ENCODE results near the gene SF3A2.

SF3A2 gene

DNA sequence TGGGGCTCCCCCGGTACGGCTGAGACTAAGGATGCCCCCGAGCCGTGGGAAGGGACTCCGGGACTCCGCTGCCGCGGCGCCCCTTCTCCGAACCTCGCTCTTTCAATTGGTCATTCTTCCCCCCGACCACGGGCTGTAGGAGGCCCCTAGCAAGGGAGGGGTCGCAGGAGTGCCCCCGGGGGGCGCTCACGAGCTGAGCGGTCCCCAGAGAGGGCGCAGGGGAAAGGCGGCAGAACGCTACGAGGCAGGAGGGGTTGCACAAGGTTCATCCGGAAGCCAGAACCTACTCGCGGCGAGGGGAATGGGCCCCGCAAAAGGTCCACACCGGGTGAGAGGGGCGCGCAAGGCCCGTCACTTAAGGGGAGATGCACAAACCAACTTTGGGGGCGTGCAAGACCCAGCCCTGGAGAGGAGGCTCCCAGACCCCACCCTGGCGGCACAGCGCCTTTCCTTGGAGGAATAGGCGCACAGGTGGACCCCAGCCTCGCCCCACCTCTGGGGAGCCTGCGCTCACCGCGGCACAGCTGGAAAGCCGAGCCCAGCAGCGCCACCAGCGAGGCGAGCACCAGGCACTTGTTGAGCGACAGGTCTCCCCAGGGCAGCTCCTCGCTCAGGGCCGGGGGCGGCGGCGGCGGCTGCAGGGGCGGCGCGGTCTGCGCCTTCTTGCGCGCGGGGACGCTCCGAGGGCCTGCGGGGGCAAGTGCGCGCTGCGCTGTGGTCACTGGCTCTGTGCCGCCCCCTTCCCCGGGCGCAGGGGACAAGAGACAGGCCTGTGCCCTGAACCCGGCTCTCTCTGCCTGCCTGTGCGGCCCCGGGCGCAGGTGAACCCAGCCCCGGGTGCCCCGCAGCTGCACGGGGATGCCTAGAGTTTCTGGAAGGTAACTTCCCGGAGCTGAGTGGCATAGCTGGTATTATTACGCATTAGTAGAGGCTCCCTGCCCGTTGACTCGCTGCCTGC is 16.8 kb downstream of the SF3A2 start:
- Histone ChIP-seq H3K9me3 (ENCODE audit: control insufficient read depth, low read length) (no peaks in the 10 kb centered on the region), H3K4me1 (ENCODE audit: control insufficient read depth, insufficient read depth, low read length, poor library complexity, severe bottlenecking) (peaks cover 46% of the 10 kb centered on the region), H3K36me3 (ENCODE audit: control insufficient read depth, insufficient read depth, low read length) (peaks cover 4% of the 10 kb centered on the region), H3K27ac (ENCODE audit: insufficient read depth, low read length, poor library complexity, severe bottlenecking) (no peak overlapping the region), H3K4me3 (ENCODE audit: insufficient read depth, low read depth, low read length, poor library complexity, severe bottlenecking) (peak overlapping the region; percentile 53), H3K27me3 (replicated peaks; ENCODE audit: control insufficient read depth, insufficient read depth, low read length, poor library complexity, severe bottlenecking) (peaks cover 24% of the 10 kb centered on the region)
- no peak for DNase-seq

DNA sequence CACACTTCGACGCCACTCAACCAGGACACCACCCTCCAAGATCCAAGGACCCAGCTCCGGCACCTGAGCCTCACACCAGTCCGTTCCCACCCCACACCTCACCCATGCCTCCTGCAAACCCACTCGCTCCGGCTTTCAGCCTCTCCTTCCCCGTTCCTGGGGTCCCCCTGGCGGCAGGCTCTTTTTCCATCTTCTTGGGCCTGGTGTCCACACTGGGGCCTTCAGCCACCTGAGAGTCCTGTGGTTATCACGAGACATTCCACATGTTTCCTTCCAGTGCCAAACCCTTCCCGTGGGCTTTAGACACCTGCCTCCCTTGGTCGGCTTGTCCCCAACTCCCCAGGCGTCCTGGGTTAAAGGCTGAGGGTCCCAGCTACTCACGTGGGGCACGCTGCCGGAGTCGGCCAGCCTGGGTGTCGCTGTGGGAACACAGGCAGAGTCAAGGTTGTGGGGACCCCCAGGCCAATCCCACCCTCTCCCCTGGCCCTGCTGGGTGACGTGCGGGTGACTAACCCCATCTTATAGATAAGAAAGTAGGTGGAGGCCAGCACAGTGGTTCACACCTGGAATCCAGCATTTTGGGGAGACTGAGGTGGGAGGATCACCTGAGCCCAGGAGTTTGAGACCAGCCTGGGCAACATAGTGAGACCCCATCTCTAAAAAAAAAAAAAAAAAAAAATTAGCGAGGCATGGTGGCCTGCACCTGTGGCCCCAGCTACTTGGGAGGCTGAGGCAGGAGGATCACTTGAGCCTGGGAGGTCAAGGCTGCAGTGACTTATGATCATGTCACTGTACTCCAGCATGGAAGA is 17.6 kb downstream of the SF3A2 start:
- no peak overlapping the region for H3K27ac ChIP-seq (ENCODE audit: insufficient read depth, low read length, poor library complexity, severe bottlenecking)
- H3K27me3 ChIP-seq (replicated peaks; ENCODE audit: control insufficient read depth, insufficient read depth, low read length, poor library complexity, severe bottlenecking): peaks cover 24% of the 10 kb centered on the region
- H3K9me3 ChIP-seq (ENCODE audit: control insufficient read depth, low read length): no peaks in the 10 kb centered on the region
- no peak for DNase-seq
- H3K36me3 ChIP-seq (ENCODE audit: control insufficient read depth, insufficient read depth, low read length): no peaks in the 10 kb centered on the region
- H3K4me1 ChIP-seq (ENCODE audit: control insufficient read depth, insufficient read depth, low read length, poor library complexity, severe bottlenecking): peaks cover 51% of the 10 kb centered on the region
- H3K4me3 ChIP-seq (ENCODE audit: insufficient read depth, low read depth, low read length, poor library complexity, severe bottlenecking): no peak overlapping the region

DNA sequence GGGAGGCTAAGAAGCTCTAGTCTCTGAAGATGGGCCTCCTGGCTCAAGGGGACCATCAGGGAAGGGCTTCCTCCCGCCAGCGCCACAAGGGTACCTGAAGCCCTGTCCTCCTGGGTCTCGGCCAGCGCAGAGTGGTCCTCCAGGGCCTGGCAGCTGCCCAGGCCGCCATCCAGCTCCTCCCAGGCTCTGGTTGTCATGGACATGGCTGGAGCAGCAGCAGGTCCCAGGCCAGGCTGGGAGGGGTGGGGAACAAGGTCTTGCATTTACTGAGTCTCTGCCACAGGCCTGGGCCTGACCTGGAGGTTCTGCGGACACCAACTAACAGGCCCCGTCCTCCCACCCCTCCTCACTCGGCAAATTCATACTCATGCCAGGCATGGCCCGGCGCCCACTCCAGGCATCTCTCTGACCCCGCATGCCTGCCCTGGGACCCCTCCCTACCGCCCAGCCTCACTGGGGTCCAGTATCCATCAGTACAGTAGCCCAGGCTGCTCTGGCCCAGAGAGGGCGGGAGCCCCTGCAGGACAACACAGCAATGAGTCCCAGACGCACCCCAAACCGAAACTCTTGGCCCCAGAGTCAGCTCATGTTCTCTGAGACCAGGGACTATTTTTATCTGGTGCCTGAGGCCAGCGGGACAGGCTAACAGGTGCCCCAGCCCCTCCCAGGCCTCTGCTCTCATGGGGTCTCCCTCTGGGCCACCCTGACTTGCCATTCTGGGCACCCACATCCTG is 18.7 kb downstream of the SF3A2 start:
- H3K9me3 ChIP-seq (ENCODE audit: control insufficient read depth, low read length): no peaks in the 10 kb centered on the region
- no peak for DNase-seq
- H3K4me1 ChIP-seq (ENCODE audit: control insufficient read depth, insufficient read depth, low read length, poor library complexity, severe bottlenecking): peaks cover 52% of the 10 kb centered on the region
- H3K27ac ChIP-seq (ENCODE audit: insufficient read depth, low read length, poor library complexity, severe bottlenecking): no peak overlapping the region
- H3K27me3 ChIP-seq (replicated peaks; ENCODE audit: control insufficient read depth, insufficient read depth, low read length, poor library complexity, severe bottlenecking): peaks cover 18% of the 10 kb centered on the region
- H3K4me3 ChIP-seq (ENCODE audit: insufficient read depth, low read depth, low read length, poor library complexity, severe bottlenecking): no peak overlapping the region
- no peaks in the 10 kb centered on the region for H3K36me3 ChIP-seq (ENCODE audit: control insufficient read depth, insufficient read depth, low read length)

DNA sequence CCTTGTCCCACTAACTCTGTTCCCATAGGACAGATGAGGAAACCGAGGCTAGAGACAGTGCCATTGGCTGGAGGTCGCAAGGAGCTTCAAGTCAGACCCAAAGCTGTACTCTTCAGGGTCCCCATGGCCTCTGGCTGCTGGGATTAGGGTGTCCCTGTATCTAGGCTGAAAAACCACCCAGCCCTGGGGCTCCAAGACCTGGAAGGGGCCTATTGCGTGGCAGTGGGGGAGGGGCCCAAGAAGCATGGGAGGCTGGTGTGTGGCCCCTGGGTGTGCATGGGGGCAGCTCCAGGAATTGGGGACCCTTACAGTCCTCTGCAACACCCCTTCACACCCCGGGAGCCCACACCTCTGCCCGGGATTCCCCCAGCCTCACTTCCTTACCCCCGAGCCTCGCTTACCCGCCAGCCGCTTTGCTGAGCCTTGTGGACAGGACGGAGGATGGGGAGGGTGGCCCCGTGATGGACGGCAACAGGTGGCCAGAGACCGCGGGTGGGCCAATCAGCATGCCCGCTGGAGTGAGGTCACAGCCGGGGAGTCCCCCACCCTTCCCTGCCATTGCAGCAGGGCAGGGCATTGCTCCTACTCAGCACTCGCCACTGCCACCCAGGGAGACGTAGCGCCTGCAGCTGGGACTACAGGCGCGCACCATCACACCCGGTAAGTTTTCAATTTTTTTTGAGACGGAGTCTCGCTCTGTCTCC is 19.5 kb downstream of the SF3A2 start, which contains the start of gene JSRP1:
JSRP1 (minus strand) TSS at position 436 of the 704 bp plus-strand sequence. CDS start 1,103 bp downstream, outside the sequence.
- no peak within 1 kb of the TSS for H3K4me3 ChIP-seq (ENCODE audit: insufficient read depth, low read depth, low read length, poor library complexity, severe bottlenecking)
- H3K4me1 ChIP-seq (ENCODE audit: control insufficient read depth, insufficient read depth, low read length, poor library complexity, severe bottlenecking): peaks cover 47% of the 10 kb centered on the region
- DNase-seq: no peak
- no peaks in the 10 kb centered on the region for H3K36me3 ChIP-seq (ENCODE audit: control insufficient read depth, insufficient read depth, low read length)
- peaks cover 9% of the 10 kb centered on the region for H3K27me3 ChIP-seq (replicated peaks; ENCODE audit: control insufficient read depth, insufficient read depth, low read length, poor library complexity, severe bottlenecking)
- H3K9me3 ChIP-seq (ENCODE audit: control insufficient read depth, low read length): no peaks in the 10 kb centered on the region
- H3K27ac ChIP-seq (ENCODE audit: insufficient read depth, low read length, poor library complexity, severe bottlenecking): no peak within 1 kb of the TSS

DNA sequence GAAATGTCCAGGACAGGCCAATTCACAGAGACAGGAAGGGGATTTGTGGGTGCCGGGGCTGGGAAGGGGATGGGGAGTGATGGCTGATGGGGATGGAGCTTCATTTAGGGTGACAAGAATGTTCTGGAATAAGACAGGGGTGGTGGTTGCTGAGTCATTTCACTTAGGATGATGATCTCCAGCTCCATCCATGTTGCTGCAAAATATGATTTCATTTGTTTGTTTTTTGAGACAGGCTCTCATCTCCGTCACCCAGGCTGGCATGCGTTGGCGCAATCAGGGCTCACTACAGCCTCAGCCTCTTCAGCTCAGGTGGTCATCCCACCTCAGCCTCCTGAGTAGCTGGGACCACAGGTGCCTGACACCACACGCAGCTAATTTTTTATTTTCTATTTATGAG is 22.7 kb downstream of the SF3A2 start:
- no peak for DNase-seq
- no peaks in the 10 kb centered on the region for H3K36me3 ChIP-seq (ENCODE audit: control insufficient read depth, insufficient read depth, low read length)
- H3K4me3 ChIP-seq (ENCODE audit: insufficient read depth, low read depth, low read length, poor library complexity, severe bottlenecking): no peak overlapping the region
- H3K27ac ChIP-seq (ENCODE audit: insufficient read depth, low read length, poor library complexity, severe bottlenecking): no peak overlapping the region
- no peaks in the 10 kb centered on the region for H3K27me3 ChIP-seq (replicated peaks; ENCODE audit: control insufficient read depth, insufficient read depth, low read length, poor library complexity, severe bottlenecking)
- peaks cover 22% of the 10 kb centered on the region for H3K4me1 ChIP-seq (ENCODE audit: control insufficient read depth, insufficient read depth, low read length, poor library complexity, severe bottlenecking)
- H3K9me3 ChIP-seq (ENCODE audit: control insufficient read depth, low read length): no peaks in the 10 kb centered on the region

DNA sequence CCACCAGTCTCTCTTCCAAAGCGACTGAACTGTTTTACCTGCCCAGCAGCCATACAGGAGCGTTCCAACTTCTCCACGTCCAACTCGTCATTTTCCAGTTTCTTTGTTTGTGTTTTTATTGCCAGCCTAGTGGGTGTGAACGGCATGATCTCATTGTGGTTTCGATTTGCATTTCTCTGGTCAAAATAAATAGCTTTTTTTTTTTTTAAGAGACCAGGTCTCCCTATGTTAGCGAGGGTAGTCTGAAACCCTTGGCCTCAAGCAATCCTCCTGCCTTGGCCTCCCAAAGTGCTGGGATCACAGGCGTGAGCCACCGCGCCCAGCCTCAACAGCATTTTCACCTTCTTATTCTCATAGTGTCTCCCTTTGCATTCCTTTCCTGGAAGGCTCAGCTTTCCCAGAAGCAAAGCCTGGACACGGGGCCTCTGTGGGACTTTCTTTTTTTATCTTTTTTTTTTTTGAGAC is 23.7 kb downstream of the SF3A2 start:
- H3K4me1 ChIP-seq (ENCODE audit: control insufficient read depth, insufficient read depth, low read length, poor library complexity, severe bottlenecking): peaks cover 22% of the 10 kb centered on the region
- H3K27ac ChIP-seq (ENCODE audit: insufficient read depth, low read length, poor library complexity, severe bottlenecking): peak overlapping the region; percentile 32
- H3K9me3 ChIP-seq (ENCODE audit: control insufficient read depth, low read length): no peaks in the 10 kb centered on the region
- no peak overlapping the region for H3K4me3 ChIP-seq (ENCODE audit: insufficient read depth, low read depth, low read length, poor library complexity, severe bottlenecking)
- H3K36me3 ChIP-seq (ENCODE audit: control insufficient read depth, insufficient read depth, low read length): no peaks in the 10 kb centered on the region
- H3K27me3 ChIP-seq (replicated peaks; ENCODE audit: control insufficient read depth, insufficient read depth, low read length, poor library complexity, severe bottlenecking): no peaks in the 10 kb centered on the region
- no peak for DNase-seq

DNA sequence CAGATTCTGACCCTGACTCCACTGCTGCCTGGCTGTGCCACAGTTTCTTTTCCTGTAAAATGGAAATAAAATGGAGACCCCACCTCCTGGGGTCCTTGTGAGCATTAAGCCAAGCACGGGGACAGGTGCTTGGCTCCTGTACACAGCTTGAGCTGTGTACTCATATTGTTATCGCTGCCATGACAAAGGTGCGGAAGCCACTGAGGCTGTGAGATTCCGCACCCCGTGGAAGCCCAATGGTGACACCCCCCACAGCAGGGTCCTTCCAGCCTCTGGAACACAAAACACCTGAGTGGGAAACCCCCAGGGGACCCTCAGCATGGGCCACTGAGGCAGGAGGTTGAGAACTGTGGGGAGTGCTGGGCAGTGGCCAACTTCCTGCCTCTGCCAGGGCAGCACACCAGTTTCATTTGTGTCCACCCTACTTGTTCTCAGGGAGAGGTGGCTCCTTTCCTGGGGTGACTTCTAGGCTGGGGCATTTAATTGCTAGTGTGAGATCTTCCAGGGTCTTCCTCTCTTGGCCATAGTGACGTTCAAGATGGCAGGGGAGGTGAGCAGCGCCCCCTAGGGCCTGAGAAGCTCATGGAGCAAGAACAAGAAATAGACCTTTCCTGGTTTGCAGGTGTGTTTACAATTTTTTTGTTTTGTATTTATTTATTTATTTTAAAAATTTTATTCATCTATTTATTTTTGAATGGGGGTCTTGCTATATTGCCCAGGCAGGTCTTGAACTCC is 25.0 kb downstream of the SF3A2 start:
- H3K27me3 ChIP-seq (replicated peaks; ENCODE audit: control insufficient read depth, insufficient read depth, low read length, poor library complexity, severe bottlenecking): no peaks in the 10 kb centered on the region
- peak in 1 of 3 donors; percentile 46 for DNase-seq
- peaks cover 22% of the 10 kb centered on the region for H3K4me1 ChIP-seq (ENCODE audit: control insufficient read depth, insufficient read depth, low read length, poor library complexity, severe bottlenecking)
- no peaks in the 10 kb centered on the region for H3K36me3 ChIP-seq (ENCODE audit: control insufficient read depth, insufficient read depth, low read length)
- H3K9me3 ChIP-seq (ENCODE audit: control insufficient read depth, low read length): no peaks in the 10 kb centered on the region
- H3K4me3 ChIP-seq (ENCODE audit: insufficient read depth, low read depth, low read length, poor library complexity, severe bottlenecking): no peak overlapping the region
- no peak overlapping the region for H3K27ac ChIP-seq (ENCODE audit: insufficient read depth, low read length, poor library complexity, severe bottlenecking)

DNA sequence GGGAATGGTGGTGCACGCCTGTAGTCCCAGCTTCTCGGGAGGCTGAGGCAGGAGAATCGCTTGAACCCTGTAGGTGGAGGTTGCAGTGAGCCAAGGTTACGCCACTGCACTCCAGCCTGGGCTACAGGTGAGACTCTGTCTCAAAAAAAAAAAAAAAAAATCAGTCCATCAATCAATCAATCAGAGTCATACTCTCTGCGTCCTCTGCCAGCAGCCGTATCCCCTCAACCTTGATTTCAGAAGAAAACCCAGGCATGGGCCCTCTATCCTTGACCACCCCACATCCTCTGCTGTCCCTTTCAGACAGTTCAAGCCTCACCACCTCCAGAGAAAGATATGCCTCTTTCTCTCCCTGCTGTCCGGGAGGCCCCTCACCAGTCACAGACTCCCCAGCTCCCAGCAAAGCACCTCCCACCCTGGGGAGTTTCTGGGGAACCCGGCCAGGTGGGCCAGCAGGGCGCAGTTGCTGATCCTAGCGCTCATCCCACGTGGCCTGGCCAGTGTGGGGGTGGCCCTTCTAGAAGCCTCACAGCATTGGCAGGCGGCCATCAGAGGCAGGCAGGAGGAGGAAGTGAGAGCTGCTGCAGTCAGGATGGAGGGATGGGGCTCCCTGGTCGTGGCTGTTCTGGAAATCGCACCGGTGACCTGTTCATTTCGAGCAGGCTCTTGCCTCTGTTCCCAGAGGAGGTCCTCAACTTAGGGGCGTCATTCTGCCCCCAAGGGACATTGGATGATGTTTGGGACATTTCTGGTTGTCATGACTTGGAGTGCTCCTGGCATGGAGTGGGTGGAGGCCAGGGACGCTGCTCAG is 29.8 kb downstream of the SF3A2 start:
- no peak overlapping the region for H3K4me3 ChIP-seq (ENCODE audit: insufficient read depth, low read depth, low read length, poor library complexity, severe bottlenecking)
- no peak overlapping the region for H3K27ac ChIP-seq (ENCODE audit: insufficient read depth, low read length, poor library complexity, severe bottlenecking)
- DNase-seq: no peak

More for the DNA sequence above, 29.8 kb downstream of the SF3A2 start:
- Histone ChIP-seq H3K36me3 (ENCODE audit: control insufficient read depth, insufficient read depth, low read length) (peaks cover 6% of the 10 kb centered on the region), H3K4me1 (ENCODE audit: control insufficient read depth, insufficient read depth, low read length, poor library complexity, severe bottlenecking) (peaks cover under 1% of the 10 kb centered on the region), H3K9me3 (ENCODE audit: control insufficient read depth, low read length) (no peaks in the 10 kb centered on the region), H3K27me3 (replicated peaks; ENCODE audit: control insufficient read depth, insufficient read depth, low read length, poor library complexity, severe bottlenecking) (no peaks in the 10 kb centered on the region)

All from effector memory CD4-positive, alpha-beta T cell (primary cell).